HFF-Myc (cell line): Measurements from ENCODE around the gene TMEM158.

Experiments
- DNase-seq: peaks from one replicate; pipeline ENCODE4 v3.0.0-alpha.2; 2011; ENCODE audit warnings: low read depth; ENCODE audit errors: extremely low read depth
- H3K4me3 ChIP-seq: replicated peaks from 2 replicates; pipeline ENCODE4 v1.5.1; 2011; ENCODE audit warnings: low read depth, mild to moderate bottlenecking, control low read depth, low read length
- CTCF ChIP-seq: IDR thresholded peaks from 2 replicates; pipeline ENCODE4 v1.5.1; 2012; ENCODE audit warnings: mild to moderate bottlenecking, low read depth, low read length, control low read depth; ENCODE audit errors: missing control alignments

Gene TMEM158

GRCh38 chr3:45183872-45184262, 42.2 kb downstream of the TMEM158 start:
- TF ChIP-seq CTCF, result no peak
- no peak overlapping the region for H3K4me3 ChIP-seq
- no peak for DNase-seq

- DNase-seq, result no peak
- no peak for TF ChIP-seq CTCF
- H3K4me3 ChIP-seq, result no peak overlapping the region
These were observed 42.9 kb downstream of the TMEM158 start for GRCh38 chr3:45182915-45183871.

DNA sequence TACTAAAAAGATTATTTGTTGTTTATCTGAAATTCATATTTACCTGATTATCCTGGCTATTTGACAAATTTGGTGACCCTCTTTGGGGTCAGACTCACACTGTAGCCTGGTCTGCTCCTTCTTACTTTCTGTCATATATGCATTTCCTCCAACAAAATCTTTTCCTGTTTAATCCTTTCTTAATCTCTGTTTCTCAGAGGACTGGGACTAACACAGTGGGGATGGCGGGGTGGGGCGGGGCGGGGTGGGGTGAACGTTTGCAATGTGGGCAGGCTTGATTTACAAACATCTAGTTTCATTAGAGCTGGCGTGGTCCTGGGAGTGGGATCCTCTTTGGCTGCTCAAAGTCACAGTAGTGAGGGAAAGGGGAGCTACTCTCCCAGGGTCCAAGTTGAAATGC, 44.6 kb downstream of the TMEM158 start:
- H3K4me3 ChIP-seq, result no peak overlapping the region
- TF ChIP-seq CTCF, result no peak
- no peak for DNase-seq

- DNase-seq, result no peak
- no peak overlapping the region for H3K4me3 ChIP-seq
- no peak for TF ChIP-seq CTCF
These were observed 45.2 kb downstream of the TMEM158 start for GRCh38 chr3:45180899-45181298.

DNA sequence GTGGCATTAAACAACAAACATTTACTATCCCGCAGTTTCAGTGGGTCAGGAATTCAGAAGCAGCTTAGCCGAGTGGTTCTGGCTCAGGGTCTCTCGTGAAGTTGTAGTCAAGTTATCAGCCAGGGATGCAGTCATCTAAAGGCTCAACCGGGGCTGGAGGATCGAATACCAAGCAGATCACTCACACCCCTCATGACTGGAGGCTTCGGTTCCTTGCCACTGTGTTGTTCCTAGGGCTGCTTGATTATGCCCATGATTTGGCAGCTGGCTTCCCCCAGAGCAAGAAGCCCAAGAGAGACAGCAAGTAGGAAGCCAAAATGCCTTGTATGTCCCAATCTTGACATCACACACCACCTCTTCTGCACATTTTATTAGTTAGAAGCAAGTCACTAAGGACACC, 46.0 kb downstream of the TMEM158 start:
- no peak for DNase-seq
- H3K4me3 ChIP-seq, result no peak overlapping the region
- no peak for TF ChIP-seq CTCF

GRCh38 chr3:45179163-45179562, 46.9 kb downstream of the TMEM158 start:
- DNase-seq, result no peak
- TF ChIP-seq CTCF, result no peak
- no peak overlapping the region for H3K4me3 ChIP-seq
